AG04450 (cell line): ENCODE measurements around the gene MYBPC1. TPM values are rescaled to one million over a fixed set of nuclear protein-coding genes. Genes with fewer than 3 reads are reported as not detected.

ENCODE experiments used
- CTCF ChIA-PET: fragments of 300-600, 350-600 bp; formaldehyde crosslinking; extraction: SDS; loops from one replicate; lab custom pipeline; 2022; ENCODE audit warnings: antibody characterized with exemption, inconsistent platforms; lab: Charles Lee
- POLR2A ChIA-PET: fragments of 350-600 bp; formaldehyde crosslinking; extraction: SDS; loops from one replicate; lab custom pipeline; 2021; ENCODE audit warnings: antibody characterized with exemption, inconsistent platforms; lab: Yijun Ruan, JAX
- DNase-seq: peaks from one replicate; pipeline ENCODE4 v3.0.0-alpha.2; 2011; ENCODE audit warnings: low read depth, low spot score
- H3K27ac ChIP-seq: one replicate; pipeline ENCODE4 v1.5.1; 2012; ENCODE audit warnings: low read depth, low read length, control low read depth
- H3K27me3 ChIP-seq: one replicate; pipeline ENCODE4 v1.6.0; 2012; ENCODE audit warnings: low read length; ENCODE audit not compliant: control insufficient read depth, insufficient read depth
- H3K4me3 ChIP-seq: 2 replicates; pipeline ENCODE4 v1.5.1; 2011; ENCODE audit warnings: mild to moderate bottlenecking, low read depth, low read length, control low read depth
- H3K9me3 ChIP-seq: 2 replicates; pipeline ENCODE4 v1.5.1; 2012; ENCODE audit warnings: low read length; ENCODE audit not compliant: control insufficient read depth, insufficient read depth
- CTCF ChIP-seq: IDR thresholded peaks from 2 replicates; pipeline ENCODE4 v1.5.1; 2011; ENCODE audit warnings: low read depth, low read length, control low read depth, inconsistent platforms
- polyA plus RNA-seq: library from polyadenylated mRNA; depleted of rRNA; stranded (reverse); fragments of >200 nt; gene quantifications from 2 replicates; pipeline ENCODE4 v1.2.3, GENCODE V29; 2011

The MYBPC1 gene
- polyA plus RNA-seq, 1 experiment: not detected

GRCh38 chr12:101713059-101713682 is 118.4 kb downstream of the MYBPC1 start:
- no peak for TF ChIP-seq CTCF
- no peak for DNase-seq
- no peaks in the 10 kb centered on the region for H3K9me3 ChIP-seq
- CTCF ChIA-PET: interaction anchor here (1.3 kb wide), 1 partner anchor 10 kb away, joined by 4 read pairs; no protein-coding TSS in a partner anchor
- no peaks in the 10 kb centered on the region for H3K27me3 ChIP-seq
- POLR2A ChIA-PET: no interaction called here
- no peak overlapping the region for H3K27ac ChIP-seq
- no peak overlapping the region for H3K4me3 ChIP-seq

GRCh38 chr12:101713930-101714329 is 119.2 kb downstream of the MYBPC1 start:
- H3K9me3 ChIP-seq: no peaks in the 10 kb centered on the region
- POLR2A ChIA-PET: no interaction called here
- H3K27me3 ChIP-seq: no peaks in the 10 kb centered on the region
- no peak for TF ChIP-seq CTCF
- no peak overlapping the region for H3K4me3 ChIP-seq
- no peak for DNase-seq
- CTCF ChIA-PET: interaction anchor here (0.6 to 1.3 kb wide), 3 partner anchors 10 to 116 kb away, joined by 4 to 6 read pairs (median 4); no protein-coding TSS in a partner anchor
- H3K27ac ChIP-seq: no peak overlapping the region

GRCh38 chr12:101714877-101715444 is 120.2 kb downstream of the MYBPC1 start:
- Histone ChIP-seq H3K27me3 (no peaks in the 10 kb centered on the region), H3K27ac (no peak overlapping the region), H3K4me3 (no peak overlapping the region), H3K9me3 (no peaks in the 10 kb centered on the region)
- no peak for DNase-seq
- TF ChIP-seq CTCF: no peak
- ChIA-PET POLR2A (no interaction called here), CTCF (interaction anchor here (1.0 to 1.2 kb wide), 3 partner anchors 16 to 300 kb away, joined by 3 to 6 read pairs (median 3); no protein-coding TSS in a partner anchor)

GRCh38 chr12:101719566-101719965 is 124.8 kb downstream of the MYBPC1 start:
- Histone ChIP-seq H3K27me3 (no peaks in the 10 kb centered on the region), H3K27ac (no peak overlapping the region), H3K9me3 (no peaks in the 10 kb centered on the region), H3K4me3 (no peak overlapping the region)
- POLR2A ChIA-PET: no interaction called here
- no peak for DNase-seq
- no peak for TF ChIP-seq CTCF
- CTCF ChIA-PET: no interaction called here

GRCh38 chr12:101720118-101720517 is 125.3 kb downstream of the MYBPC1 start:
- CTCF ChIA-PET: no interaction called here
- no peak for TF ChIP-seq CTCF
- Histone ChIP-seq H3K9me3 (no peaks in the 10 kb centered on the region), H3K27ac (no peak overlapping the region), H3K4me3 (no peak overlapping the region), H3K27me3 (no peaks in the 10 kb centered on the region)
- POLR2A ChIA-PET: no interaction called here
- DNase-seq: no peak
